ENCODE results near the gene LRRC63.

DNA sequence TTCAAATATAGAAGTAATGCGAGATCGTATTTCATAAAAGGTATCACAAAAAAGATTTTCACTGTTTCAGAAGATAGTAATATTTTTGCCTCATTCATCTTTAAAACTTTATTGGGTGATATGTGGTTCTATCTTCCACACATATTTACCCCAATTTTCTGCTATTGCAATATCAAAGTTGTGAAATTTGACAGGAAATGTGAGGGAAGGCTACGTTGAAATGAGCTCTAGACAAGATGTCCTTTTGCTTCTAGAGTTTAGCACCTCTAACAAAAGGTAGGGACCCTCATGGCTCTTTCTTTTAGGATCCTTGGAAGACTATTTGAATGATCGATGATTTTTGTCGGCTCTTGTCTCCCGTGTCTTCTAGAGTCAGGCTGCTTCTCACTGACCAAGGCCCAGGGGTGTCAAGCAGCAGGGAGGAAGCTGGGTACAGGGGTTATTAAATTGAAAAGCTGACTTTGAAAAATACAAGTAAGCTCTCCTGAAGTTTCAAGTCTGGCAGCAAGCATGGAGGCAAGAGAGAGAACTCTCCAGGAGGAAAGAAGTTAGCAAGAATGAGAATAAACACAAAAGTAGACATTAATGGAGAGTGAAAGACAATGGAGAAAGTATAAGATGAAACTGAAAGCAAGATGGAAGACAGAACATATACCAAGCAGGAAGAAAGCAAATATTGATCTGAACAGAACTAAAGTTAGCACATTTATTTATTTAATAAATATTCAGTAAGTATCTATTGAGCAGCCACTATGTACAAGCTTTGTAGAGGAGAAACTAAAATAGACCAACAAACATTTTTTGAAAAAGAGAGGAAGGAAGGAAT is 101.9 kb downstream of the LRRC63 start:
- TF ChIP-seq CTCF (IDR thresholded peaks at IDR 0.05) (no peak), POLR2A (IDR thresholded peaks at IDR 0.05) (no peak)
